Ishikawa (cell line): ENCODE measurements around the gene TMEM267.

Experiments
- CREB1 ChIP-seq: IDR thresholded peaks from 2 replicates; pipeline ENCODE4 v1.6.1; 2012; ENCODE audit warnings: low read depth
- EGR1 ChIP-seq: IDR thresholded peaks from 2 replicates; pipeline ENCODE4 v1.6.1; 2012
- FOXM1 ChIP-seq: IDR thresholded peaks from 2 replicates; pipeline ENCODE4 v1.6.1; 2012; ENCODE audit warnings: low read depth, borderline replicate concordance
- RAD21 ChIP-seq: IDR thresholded peaks from 2 replicates; pipeline ENCODE4 v1.6.1; 2012; ENCODE audit warnings: low read depth
- TAF1 ChIP-seq: IDR thresholded peaks from 2 replicates; pipeline ENCODE4 v1.6.1; 2012; ENCODE audit warnings: low read depth, mild to moderate bottlenecking
- YY1 ChIP-seq: IDR thresholded peaks from 2 replicates; pipeline ENCODE4 v1.6.1; 2012; ENCODE audit warnings: low read depth
- ZBTB7A ChIP-seq: IDR thresholded peaks from 2 replicates; pipeline ENCODE4 v1.6.1; 2012; ENCODE audit warnings: low read depth

- TF ChIP-seq RAD21, result no peak
- TF ChIP-seq CREB1, result no peak
- no peak for TF ChIP-seq ZBTB7A
- no peak for TF ChIP-seq YY1
- TF ChIP-seq TAF1, result no peak
- TF ChIP-seq EGR1, result no peak
- TF ChIP-seq FOXM1, result no peak
These were observed 16.6 kb downstream of the TMEM267 start for GRCh38 chr5:43467100-43467499.
